Body of pancreas (tissue), 4 donors: ENCODE measurements around the gene ATXN7. TPM values are rescaled to one million over a fixed set of nuclear protein-coding genes. Genes with fewer than 3 reads are reported as not detected.
A peak's percentile ranks its signal among the peaks of the same experiment; 100 is the strongest.

Experiments used
- ATAC-seq: fragments of 150-250 bp; one replicate; pipeline ENCODE4 v1.9.1; 2016
- DNase-seq, 4 donors: peaks; one replicate each; pipeline ENCODE4 v3.0.0-alpha.2; 2019
- H3K27ac ChIP-seq, 4 donors: fragments of 200-600 bp; sonication (generic); 1 replicate in 3 of 4; 2 replicates in 1 of 4; pipeline versions ENCODE4 v1.5.1 to v1.6.1; 2016 to 2019; ENCODE audit warnings: mild to moderate bottlenecking in 1 of 4, mixed read lengths in 1 of 4, moderate library complexity in 1 of 4
- H3K27me3 ChIP-seq, 2 donors: fragments of 200-600 bp; sonication (generic); one replicate each; pipeline ENCODE4 v1.6.0; 2016; ENCODE audit warnings: mild to moderate bottlenecking in 1 of 2
- H3K36me3 ChIP-seq, 2 donors: fragments of 200-600 bp; sonication (generic); replicated peaks in 1 of 2; 2 replicates each; pipeline ENCODE4 v1.5.1; 2016; ENCODE audit warnings: low read depth in 2 of 2; ENCODE audit not compliant: insufficient read depth in 1 of 2
- H3K4me1 ChIP-seq: fragments of 200-600 bp; sonication (generic); one replicate; pipeline ENCODE4 v1.6.0; 2016
- H3K4me3 ChIP-seq, 2 donors: fragments of 200-600 bp; sonication (generic); 1 replicate in 1 of 2; 2 replicates in 1 of 2; pipeline ENCODE4 v1.5.1; 2016 to 2019
- H3K9me3 ChIP-seq, 3 donors: fragments of 200-600 bp; sonication (generic); 1 replicate in 2 of 3; 2 replicates in 1 of 3; pipeline ENCODE4 v1.5.1; 2016
- CTCF ChIP-seq, 7 experiments: fragments of 450-650 bp in 4 of 7; fragments of 200-600 bp in 3 of 7; sonication (generic) in 3 of 7; IDR thresholded peaks; one replicate each; pipeline ENCODE4 v1.5.1; 2016 to 2019; ENCODE audit warnings: antibody characterized with exemption in 7 of 7
- POLR2A ChIP-seq, 3 donors: fragments of 450-650 bp; IDR thresholded peaks; one replicate each; pipeline ENCODE4 v1.6.1; 2016; ENCODE audit warnings: antibody characterized with exemption in 3 of 3, mild to moderate bottlenecking in 2 of 3
- WGBS, 2 donors: methylation state at CpG; one replicate each; pipeline ENCODE4 v1.1.5; 2017; 5-methylcytosine and 5-hydroxymethylcytosine counted together
- intact Hi-C: fragments of 100-400 bp; cut with DNase I; formaldehyde crosslinking; loops from one replicate; pipeline ENCODE4 v1.15.1; 2023
- total RNA-seq, 2 donors: library from RNA; depleted of rRNA; stranded (reverse); fragments of >200 nt; gene quantifications; one replicate each; pipeline ENCODE4 v1.1.0, GENCODE V29; 2016

The ATXN7 gene
- total RNA-seq, 2 donors from 2014 or later = 36.3 to 43.8 TPM

- H3K27ac ChIP-seq = peak overlapping the region; percentile 79 to 93 (median 88)
- peak overlapping the region; percentile 66 for H3K4me3 ChIP-seq
- TF ChIP-seq POLR2A (IDR thresholded peaks at IDR 0.05) (peak in 2 of 3 donors; percentile 78 to 86), CTCF (IDR thresholded peaks at IDR 0.05) (no peak)
- peaks cover 14% of the 10 kb centered on the region for H3K4me1 ChIP-seq
- peak; percentile 55 for ATAC-seq
- WGBS, 2 donors = 7 to 15% methylated on average over 18 to 24 of the region's 24 CpGs
- H3K36me3 ChIP-seq = peaks cover 0 to 10% of the 10 kb centered on the region in 2 donors
- peak; percentile 55 to 83 (median 66) for DNase-seq
- H3K27me3 ChIP-seq = no peaks in the 10 kb centered on the region
- intact Hi-C loops = no loop called here
- H3K9me3 ChIP-seq = no peaks in the 10 kb centered on the region
These were observed 159.0 kb downstream of the ATXN7 start for GRCh38 chr3:64022451-64023186.

- Histone ChIP-seq H3K36me3 (peaks cover 0 to 5% of the 10 kb centered on the region in 2 donors), H3K9me3 (no peaks in the 10 kb centered on the region), H3K4me3 (peak within 1 kb of the TSS; percentile 66), H3K27ac (peak within 1 kb of the TSS; percentile 79 to 93 (median 88)), H3K4me1 (peaks cover 7% of the 10 kb centered on the region), H3K27me3 (no peaks in the 10 kb centered on the region)
- TF ChIP-seq POLR2A (IDR thresholded peaks at IDR 0.05) (peak; percentile 63 to 88 (median 86)), CTCF (IDR thresholded peaks at IDR 0.05) (peak; percentile 99 to 100 (median 100))
- WGBS, 2 donors = 1% methylated on average over 31 to 59 of the region's 59 CpGs
- ATAC-seq (peak; percentile 92), DNase-seq (peak; percentile 88 to 92 (median 88))
- intact Hi-C loops = no loop called here
These were observed 159.7 kb downstream of the ATXN7 start, which contains the start of gene PSMD6 for GRCh38 chr3:64023187-64023860. Gene PSMD6 (minus strand): TSS chr3:64023494. CDS start chr3:64023419, 75 bp downstream.

- H3K36me3 ChIP-seq = no peaks in the 10 kb centered on the region
- H3K27me3 ChIP-seq = no peaks in the 10 kb centered on the region
- H3K27ac ChIP-seq = peak overlapping the region in 3 of 4 donors; percentile 87 to 93 (median 90)
- intact Hi-C loops = no loop called here
- TF ChIP-seq POLR2A (IDR thresholded peaks at IDR 0.05) (no peak), CTCF (IDR thresholded peaks at IDR 0.05) (no peak)
- no peaks in the 10 kb centered on the region for H3K9me3 ChIP-seq
- no peak for ATAC-seq
- peaks cover 6% of the 10 kb centered on the region for H3K4me1 ChIP-seq
- no peak overlapping the region for H3K4me3 ChIP-seq
- 40 to 41% methylated on average over 5 of the region's 5 CpGs for WGBS, 2 donors
- DNase-seq = no peak
These were observed 160.2 kb downstream of the ATXN7 start for GRCh38 chr3:64023861-64024223.

GRCh38 chr3:64026346-64026745 is 162.7 kb downstream of the ATXN7 start:
- Histone ChIP-seq H3K27me3 (no peaks in the 10 kb centered on the region), H3K4me1 (peaks cover 12% of the 10 kb centered on the region), H3K27ac (no peak overlapping the region), H3K9me3 (no peaks in the 10 kb centered on the region), H3K36me3 (no peaks in the 10 kb centered on the region), H3K4me3 (no peak overlapping the region)
- intact Hi-C loops = no loop called here
- TF ChIP-seq POLR2A (IDR thresholded peaks at IDR 0.05) (no peak), CTCF (IDR thresholded peaks at IDR 0.05) (no peak)
- WGBS, 2 donors = 70 to 87% methylated on average over 2 of the region's 2 CpGs
- no peak for DNase-seq
- ATAC-seq = no peak
